GOT3 (cell line): ENCODE measurements around the gene IL11RA.
A peak's percentile ranks its signal among the peaks of the same experiment; 100 is the strongest.

Experiments
- DNase-seq: peaks from one replicate; lab custom pipeline; 2025; ENCODE audit warnings: mixed read lengths; lab: John Stamatoyannopoulos, UW

IL11RA gene

GRCh38 chr9:34651876-34652601, at the start of gene IL11RA:
TSS of gene IL11RA (plus strand) at chr9:34652185. CDS start at chr9:34655218, 3,033 bp downstream.
- peak; percentile 16 for DNase-seq

- DNase-seq: no peak
Observed at GRCh38 chr9:34603610-34604231, 48.3 kb upstream of the IL11RA start.

- DNase-seq: no peak
Observed at GRCh38 chr9:34606190-34606589, 45.8 kb upstream of the IL11RA start.

- no peak for DNase-seq
Observed at GRCh38 chr9:34606905-34607304, 45.1 kb upstream of the IL11RA start.

GRCh38 chr9:34607331-34607730, 44.7 kb upstream of the IL11RA start:
- no peak for DNase-seq

- DNase-seq: no peak
Observed at GRCh38 chr9:34610434-34611206, 41.4 kb upstream of the IL11RA start.

GRCh38 chr9:34611251-34611810, 40.7 kb upstream of the IL11RA start:
- no peak for DNase-seq

- DNase-seq: peak; percentile 25
Observed at GRCh38 chr9:34611811-34612787, 39.9 kb upstream of the IL11RA start, which contains the start of gene RPP25L. TSS of gene RPP25L (minus strand) at chr9:34612097. CDS start at chr9:34611296, 801 bp downstream.

GRCh38 chr9:34612788-34613390, 39.1 kb upstream of the IL11RA start:
- DNase-seq: no peak

- no peak for DNase-seq
Observed at GRCh38 chr9:34615132-34615531, 36.9 kb upstream of the IL11RA start.

GRCh38 chr9:34620061-34620994, 31.7 kb upstream of the IL11RA start, which contains the start of gene DCTN3:
TSS of gene DCTN3 (minus strand) at chr9:34620495. CDS start at chr9:34620464, 31 bp downstream.
- DNase-seq: peak; percentile 15

GRCh38 chr9:34623374-34624235, 28.4 kb upstream of the IL11RA start:
- DNase-seq: no peak

- no peak for DNase-seq
Observed at GRCh38 chr9:34624475-34625185, 27.4 kb upstream of the IL11RA start.

GRCh38 chr9:34625186-34625486, 26.8 kb upstream of the IL11RA start:
- DNase-seq: no peak

- DNase-seq: no peak
Observed at GRCh38 chr9:34627716-34628655, 24.0 kb upstream of the IL11RA start.

- DNase-seq: no peak
Observed at GRCh38 chr9:34628656-34629490, 23.1 kb upstream of the IL11RA start, which contains the start of gene ARID3C. TSS of gene ARID3C (minus strand) at chr9:34629066. CDS start at chr9:34628014, 1,052 bp downstream.
